GM23248 (cell line): ENCODE data around the gene CD74.

Experiments used
- EZH2 ChIP-seq: fragments of 200-600 bp; sonication (generic); IDR thresholded peaks from 2 replicates; pipeline ENCODE4 v1.6.1; 2018; ENCODE audit warnings: antibody characterized with exemption, mild to moderate bottlenecking; ENCODE audit not compliant: insufficient read depth, poor library complexity, severe bottlenecking
- EZH2phosphoT487 ChIP-seq: fragments of 200-600 bp; sonication (generic); IDR thresholded peaks from 2 replicates; pipeline ENCODE4 v1.6.1; 2018; ENCODE audit warnings: antibody characterized with exemption, moderate library complexity, mild to moderate bottlenecking, low read depth; ENCODE audit not compliant: insufficient read depth

DNA sequence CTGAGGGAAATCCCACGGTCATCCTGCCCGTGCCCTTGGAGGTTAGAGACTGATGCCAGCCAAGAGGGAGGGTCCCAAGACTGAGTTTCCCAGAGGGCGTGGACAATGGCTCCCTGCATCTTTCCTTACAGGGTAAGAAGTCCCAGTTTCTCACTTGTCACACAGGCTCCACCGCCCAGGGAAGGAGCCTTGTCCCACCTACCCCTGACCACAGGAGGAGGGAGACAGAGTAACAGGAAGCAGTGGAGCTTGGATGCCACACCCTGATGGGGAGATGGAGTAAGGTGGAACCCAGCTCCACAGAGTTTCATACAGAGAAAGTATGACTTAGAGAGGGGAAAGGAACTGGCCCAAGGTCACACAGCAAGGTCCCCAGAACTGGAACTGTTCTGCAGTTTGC lies 9.4 kb upstream of the CD74 start:
- TF ChIP-seq EZH2phosphoT487 = no peak
- no peak for TF ChIP-seq EZH2
